NCI-H2107 (cell line): ENCODE results near the gene ZNF749.

Experiments used
- DNase-seq: peaks from one replicate; lab custom pipeline; 2025; lab: John Stamatoyannopoulos, UW

Gene ZNF749

GRCh38 chr19:57435062-57435978 lies at the start of gene ZNF749:
TSS of gene ZNF749 (plus strand) at chr19:57435325. CDS start at chr19:57435579, 254 bp downstream.
- peak; percentile 93 for DNase-seq

GRCh38 chr19:57389194-57389729 lies 45.9 kb upstream of the ZNF749 start:
- DNase-seq, result no peak

GRCh38 chr19:57389730-57390598 lies 45.2 kb upstream of the ZNF749 start, which contains the start of gene ZNF548:
TSS of gene ZNF548 (plus strand) at chr19:57389854. CDS start at chr19:57390100, 246 bp downstream.
- DNase-seq, result peak; percentile 93

- DNase-seq, result no peak
These were observed 39.4 kb upstream of the ZNF749 start for GRCh38 chr19:57395710-57396109.

GRCh38 chr19:57398868-57399267 lies 36.3 kb upstream of the ZNF749 start:
- DNase-seq, result no peak

- no peak for DNase-seq
These were observed 31.2 kb upstream of the ZNF749 start for GRCh38 chr19:57403737-57404563.

- DNase-seq, result no peak
These were observed 28.5 kb upstream of the ZNF749 start for GRCh38 chr19:57406516-57407123.

- DNase-seq, result peak; percentile 77
These were observed 24.1 kb upstream of the ZNF749 start, which contains the start of gene ZNF17 for GRCh38 chr19:57410877-57411671. TSS of gene ZNF17 (plus strand) at chr19:57411161. CDS start at chr19:57413616, 2,455 bp downstream.

- no peak for DNase-seq
These were observed 15.7 kb upstream of the ZNF749 start for GRCh38 chr19:57419439-57419838.

- DNase-seq, result no peak
These were observed 14.1 kb upstream of the ZNF749 start for GRCh38 chr19:57421037-57421436.

GRCh38 chr19:57434386-57435061 lies 601 bp upstream of the ZNF749 start:
- no peak for DNase-seq

DNA sequence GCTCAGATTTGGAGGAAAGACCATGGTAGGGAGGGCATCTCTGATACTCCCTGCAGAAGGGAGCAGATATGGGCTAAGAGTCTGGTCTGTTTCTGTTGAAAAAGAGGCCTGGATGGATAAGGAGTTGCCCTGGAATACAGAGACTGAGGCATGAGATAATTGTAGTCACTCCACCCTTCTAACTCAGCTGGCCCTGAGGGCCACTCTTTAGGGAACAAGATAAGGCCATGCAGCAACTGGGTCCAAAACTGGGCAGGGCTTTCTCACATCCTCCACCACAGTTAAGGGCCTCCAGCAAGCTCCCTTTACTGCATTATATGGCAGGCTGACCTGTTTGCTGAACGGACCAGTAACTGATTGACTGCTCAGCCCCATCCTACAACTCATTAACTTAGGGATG lies 1.3 kb downstream of the ZNF749 start:
- DNase-seq, result no peak

- DNase-seq, result no peak
These were observed 2.8 kb downstream of the ZNF749 start for GRCh38 chr19:57437931-57438330.

GRCh38 chr19:57438925-57439324 lies 3.8 kb downstream of the ZNF749 start:
- DNase-seq, result no peak

DNA sequence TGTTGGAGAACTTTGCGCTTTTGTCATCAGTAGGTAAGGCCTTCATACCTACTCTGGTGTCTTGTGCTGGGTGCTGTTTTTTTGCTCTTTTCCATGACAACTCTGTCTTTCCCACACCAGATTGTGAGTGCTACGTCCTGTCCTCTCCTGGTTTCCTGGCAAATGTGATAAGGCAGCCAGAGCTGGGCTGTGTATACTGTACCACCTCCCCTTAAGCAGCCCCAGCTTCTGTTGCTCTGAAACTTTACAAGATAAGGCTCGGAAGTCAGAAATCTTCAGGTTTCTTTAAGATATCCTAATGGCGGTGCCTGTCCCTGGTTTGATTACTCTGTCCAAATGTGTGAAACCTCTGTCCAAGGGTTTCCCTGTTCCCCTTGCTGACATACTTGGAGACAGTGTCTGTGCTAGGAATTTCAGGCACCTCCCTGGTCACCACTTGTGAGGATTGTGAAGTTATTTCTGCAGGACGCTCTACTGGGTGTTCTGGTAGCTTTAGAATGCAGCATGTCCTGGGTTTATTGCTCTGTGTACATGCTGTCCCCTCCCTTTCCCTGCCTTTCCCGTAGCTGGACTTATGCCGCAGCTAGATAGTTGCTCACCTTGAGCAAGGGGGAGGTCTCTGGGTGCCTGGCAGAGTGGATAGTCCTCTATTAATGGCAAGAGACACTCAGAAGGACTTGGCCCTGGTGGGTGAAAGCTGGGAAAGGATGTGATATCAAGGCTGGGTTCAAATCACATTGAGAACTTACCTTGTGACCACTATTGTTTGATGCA lies 7.0 kb downstream of the ZNF749 start:
- DNase-seq, result no peak

DNA sequence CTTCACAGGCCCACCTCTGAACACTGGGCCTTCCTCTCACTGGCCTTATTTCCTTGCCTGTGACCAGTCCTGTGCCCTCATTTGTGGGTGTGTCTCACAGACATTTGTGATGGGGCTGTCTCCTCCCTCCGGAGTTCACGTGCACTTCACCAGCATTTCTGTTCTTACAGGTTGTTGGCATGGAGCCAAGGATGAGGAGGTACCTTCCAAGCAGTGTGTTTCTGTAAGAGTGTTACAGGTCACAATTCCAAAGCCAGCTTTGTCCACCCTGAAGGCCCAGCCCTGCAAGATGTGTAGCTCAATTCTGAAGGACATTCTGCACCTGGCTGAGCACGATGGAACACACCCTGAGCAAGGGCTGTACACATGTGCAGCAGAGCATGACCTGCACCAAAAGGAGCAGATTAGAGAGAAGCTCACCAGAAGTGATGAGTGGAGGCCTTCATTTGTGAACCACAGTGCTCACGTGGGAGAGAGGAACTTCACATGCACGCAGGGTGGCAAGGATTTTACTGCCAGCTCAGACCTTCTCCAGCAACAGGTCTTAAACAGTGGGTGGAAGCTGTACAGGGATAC lies 8.1 kb downstream of the ZNF749 start:
- DNase-seq, result no peak

GRCh38 chr19:57452307-57452706 lies 17.2 kb downstream of the ZNF749 start:
- DNase-seq, result no peak

DNA sequence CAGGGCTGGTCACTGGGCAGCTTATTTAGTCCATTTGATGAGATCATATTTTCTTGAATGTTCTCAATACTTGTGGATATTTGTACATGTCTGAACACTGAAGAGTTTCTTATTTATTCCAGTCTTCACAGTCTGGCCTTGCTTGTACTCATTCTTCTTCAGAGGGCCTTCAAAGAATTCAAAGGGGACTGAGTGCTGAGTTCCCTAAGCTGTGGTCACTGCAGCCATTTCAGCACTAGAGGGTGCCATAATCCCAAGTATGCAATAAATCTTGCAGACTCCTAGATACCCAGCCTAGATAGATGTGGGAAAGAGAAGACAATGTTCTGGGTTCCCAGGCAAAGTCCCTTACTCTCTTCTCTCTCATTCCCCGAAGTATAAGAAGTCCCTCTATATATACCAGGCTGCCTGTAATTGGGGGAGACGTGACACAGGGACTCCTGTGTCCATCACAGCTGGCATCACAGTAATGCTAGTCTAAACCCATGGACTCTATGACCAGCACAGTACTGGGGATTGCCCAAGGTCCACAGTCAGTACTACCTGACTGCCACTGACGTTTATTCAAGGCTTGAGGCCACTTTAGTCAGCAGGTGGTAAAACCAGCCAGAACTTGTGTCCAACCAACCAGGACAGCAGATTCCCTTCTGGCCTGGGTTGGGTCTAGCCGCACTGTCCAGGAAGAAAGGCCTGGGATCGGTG lies 30.7 kb downstream of the ZNF749 start:
- DNase-seq, result no peak
